G401 (cell line): ENCODE results near the gene RCOR2. TPM values are rescaled to one million over a fixed set of nuclear protein-coding genes. Genes with fewer than 3 reads are reported as not detected.
"Not testable (repeated sequence)": the region's sequence is repeated elsewhere in the genome, so short reads cannot be mapped to it uniquely, and the experiment has no call there.

Source experiments
- DNase-seq: peaks from one replicate; pipeline ENCODE4 v3.0.0-alpha.2; 2015; ENCODE audit warnings: low spot score
- in situ Hi-C: cut with HindIII; loops from 2 replicates; pipeline ENCODE4 v1.10.0; 2016; ENCODE audit warnings: low sequenced_read_pairs, mixed read lengths
- total RNA-seq: library from RNA; depleted of rRNA; stranded (reverse); fragments of >200 nt; shearing (Covaris generic); gene quantifications from 2 replicates; pipeline ENCODE4 v1.2.3, GENCODE V29; 2014; rRNA removed

The RCOR2 gene
- total RNA-seq, 1 experiment from 2014 or later, result 53.3 TPM

DNA sequence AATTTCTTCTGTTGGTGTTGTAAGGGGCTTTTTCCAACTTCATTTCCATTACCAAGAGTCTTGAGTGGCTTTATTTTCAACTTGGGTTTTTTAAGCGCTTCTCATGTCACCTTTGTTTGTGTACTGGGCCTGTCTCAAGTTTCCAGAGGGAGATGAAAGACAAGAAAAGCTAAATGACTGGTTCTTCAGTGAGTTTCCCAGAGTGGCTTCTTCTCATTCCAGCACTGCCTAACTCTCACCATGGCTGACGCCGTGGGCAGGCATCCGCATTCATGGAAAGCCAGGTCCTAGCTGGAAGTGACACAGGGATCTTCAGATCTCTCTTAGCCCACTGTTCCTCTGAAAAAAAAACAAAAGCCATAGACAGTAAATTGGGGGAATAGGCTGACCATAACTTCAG lies 49.5 kb downstream of the RCOR2 start:
- in situ Hi-C loops, result no loop called here
- DNase-seq, result no peak

DNA sequence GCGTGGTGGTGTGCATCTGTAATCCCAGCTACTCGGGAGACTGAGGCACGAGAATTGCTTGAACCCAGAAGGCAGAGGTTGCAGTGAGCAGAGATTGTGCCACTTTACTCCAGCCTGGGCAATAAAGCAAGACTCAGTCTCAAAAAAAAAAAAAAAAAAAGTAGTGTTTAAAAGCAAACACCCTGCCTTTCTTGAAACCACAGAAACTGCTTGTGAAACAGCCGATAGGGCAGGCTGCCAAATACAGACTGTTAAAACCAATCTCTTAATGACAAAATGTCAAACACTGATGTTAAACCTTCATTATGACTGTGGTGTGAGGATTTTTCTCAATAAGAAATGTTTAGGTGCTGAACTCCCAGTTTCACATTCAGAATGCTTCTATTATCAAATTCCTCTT lies 50.8 kb downstream of the RCOR2 start:
- DNase-seq, result no peak
- in situ Hi-C loops, result no loop called here

DNA sequence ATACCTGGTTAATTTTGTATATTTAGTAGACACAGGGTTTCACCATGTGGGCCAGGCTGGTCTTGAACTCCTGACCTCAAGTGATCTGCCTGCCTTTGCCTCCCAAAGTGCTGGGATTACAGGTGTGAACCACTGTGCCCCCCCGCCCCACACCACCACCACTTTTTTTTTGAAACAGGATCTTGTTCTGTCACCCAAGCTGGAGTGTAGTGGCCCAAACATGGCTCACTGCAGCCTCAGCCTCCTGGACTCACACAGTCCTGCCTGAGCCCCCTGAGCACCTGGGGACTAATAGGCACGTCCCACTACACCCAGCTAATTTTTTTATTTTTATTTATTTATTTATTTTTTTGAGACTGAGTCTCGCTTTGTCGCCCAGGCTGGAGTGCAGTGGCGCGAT lies 53.3 kb downstream of the RCOR2 start:
- in situ Hi-C loops, DNase-seq: not testable (repeated sequence)

DNA sequence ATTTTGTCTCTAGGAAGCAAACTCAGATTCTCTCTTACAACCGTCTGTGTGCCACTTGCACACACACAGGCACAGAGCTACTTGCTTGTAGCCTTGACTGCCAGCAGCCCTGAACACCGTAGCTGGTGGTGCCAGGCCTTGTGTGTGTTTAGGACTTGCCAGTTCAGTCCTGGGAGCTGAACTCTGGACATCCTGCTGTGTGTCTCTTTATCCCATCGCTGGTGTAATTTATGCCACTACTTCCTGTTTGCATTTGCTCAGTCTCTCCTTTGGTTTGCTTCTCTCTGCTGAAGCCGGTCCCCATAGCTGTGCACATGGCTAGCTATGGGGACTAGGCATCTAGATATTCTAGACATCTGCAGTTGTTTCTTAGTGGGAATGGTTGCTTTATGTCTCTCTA lies 54.0 kb downstream of the RCOR2 start:
- in situ Hi-C loops, result no loop called here
- DNase-seq, result no peak

Other genes starting within 250 kb of the RCOR2 start
- 26.0 and 40.0 TPM in 2 replicates for gene ATL3, start 245.8 kb downstream of the RCOR2 start, total RNA-seq
- 78.3 and 80.5 TPM in 2 replicates for gene RTN3, start 235.7 kb downstream of the RCOR2 start, total RNA-seq
- gene ZFTA, start 148.4 kb downstream of the RCOR2 start, total RNA-seq, result 41.1 and 42.6 TPM in 2 replicates
- 96.4 and 96.8 TPM in 2 replicates for gene SPINDOC, start 103.7 kb downstream of the RCOR2 start, total RNA-seq
- gene MARK2, start 78.1 kb downstream of the RCOR2 start, total RNA-seq, result 21.0 and 22.5 TPM in 2 replicates
- 44.2 and 50.7 TPM in 2 replicates for gene NAA40, start 21.8 kb upstream of the RCOR2 start, total RNA-seq
- 499 and 536 TPM in 2 replicates for gene COX8A, start 57.5 kb upstream of the RCOR2 start, total RNA-seq
- gene OTUB1, start 69.3 kb upstream of the RCOR2 start, total RNA-seq, result 123 and 143 TPM in 2 replicates
- not detected in 2 replicates for gene FLRT1, start 118.8 kb upstream of the RCOR2 start, total RNA-seq
- gene MACROD1, start 248.9 kb upstream of the RCOR2 start, total RNA-seq, result 85.0 and 93.2 TPM in 2 replicates